H9 (cell line): ENCODE measurements around the gene NEURL3. TPM values are rescaled to one million over a fixed set of nuclear protein-coding genes. Genes with fewer than 3 reads are reported as not detected.

Experiments
- DNase-seq: peaks from one replicate; pipeline ENCODE4 v3.0.0-alpha.2; 2017
- H2AFZ ChIP-seq: one replicate; pipeline ENCODE4 v1.6.1; 2013; ENCODE audit warnings: mild to moderate bottlenecking, low read length, control low read depth, moderate library complexity
- H2AK5ac ChIP-seq: 2 replicates; pipeline ENCODE4 v1.6.1; 2013; ENCODE audit warnings: low read length, control low read depth, mixed read lengths; ENCODE audit not compliant: insufficient read length
- H2BK120ac ChIP-seq: one replicate; pipeline ENCODE4 v1.6.1; 2013; ENCODE audit warnings: low read depth, mild to moderate bottlenecking, low read length, control low read depth, inconsistent platforms; ENCODE audit not compliant: poor library complexity, severe bottlenecking
- H2BK12ac ChIP-seq: 2 replicates; pipeline ENCODE4 v1.6.1; 2013; ENCODE audit warnings: low read length, control low read depth, mixed read lengths, low read depth; ENCODE audit not compliant: insufficient read length
- H2BK15ac ChIP-seq: 2 replicates; pipeline ENCODE4 v1.6.1; 2013; ENCODE audit warnings: low read depth, low read length, control low read depth
- H2BK20ac ChIP-seq: one replicate; pipeline ENCODE4 v1.6.1; 2013; ENCODE audit warnings: low read depth, mild to moderate bottlenecking, low read length, control low read depth, inconsistent platforms; ENCODE audit not compliant: poor library complexity, severe bottlenecking
- H2BK5ac ChIP-seq: 2 replicates; pipeline ENCODE4 v1.6.1; 2013; ENCODE audit warnings: low read length, control low read depth, mixed read lengths; ENCODE audit not compliant: insufficient read length
- H3K14ac ChIP-seq: 2 replicates; pipeline ENCODE4 v1.6.1; 2013; ENCODE audit warnings: low read length, control low read depth; ENCODE audit not compliant: insufficient read depth
- H3K18ac ChIP-seq: 2 replicates; pipeline ENCODE4 v1.6.1; 2013; ENCODE audit warnings: low read depth, mild to moderate bottlenecking, mixed read lengths, low read length, control low read depth; ENCODE audit not compliant: insufficient read length
- H3K23ac ChIP-seq: 2 replicates; pipeline ENCODE4 v1.6.1; 2013; ENCODE audit warnings: low read length, control low read depth, mixed read lengths, low read depth; ENCODE audit not compliant: insufficient read length
- H3K23me2 ChIP-seq: 2 replicates; pipeline ENCODE4 v1.6.1; 2013; ENCODE audit warnings: low read depth, mild to moderate bottlenecking, mixed read lengths, low read length, control low read depth; ENCODE audit not compliant: insufficient read length, poor library complexity, severe bottlenecking
- H3K27ac ChIP-seq: 2 replicates; pipeline ENCODE4 v1.5.1; 2013; ENCODE audit warnings: low read length, control low read depth, mixed read lengths, low read depth; ENCODE audit not compliant: insufficient read length
- H3K27me3 ChIP-seq: 2 replicates; pipeline ENCODE4 v1.6.1; 2013; ENCODE audit warnings: low read length, control low read depth, inconsistent platforms; ENCODE audit not compliant: insufficient read depth
- H3K4ac ChIP-seq: 2 replicates; pipeline ENCODE4 v1.6.1; 2013; ENCODE audit warnings: low read depth, mild to moderate bottlenecking, control low read depth, inconsistent platforms, low read length, moderate library complexity
- H3K4me1 ChIP-seq: 2 replicates; pipeline ENCODE4 v1.6.1; 2013; ENCODE audit warnings: low read length, control low read depth, inconsistent platforms; ENCODE audit not compliant: insufficient read depth
- H3K4me2 ChIP-seq: 2 replicates; pipeline ENCODE4 v1.6.1; 2013; ENCODE audit warnings: low read length, control low read depth, mixed read lengths; ENCODE audit not compliant: insufficient read length, insufficient read depth
- H3K56ac ChIP-seq: 2 replicates; pipeline ENCODE4 v1.6.1; 2013; ENCODE audit warnings: low read depth, mild to moderate bottlenecking, mixed read lengths, low read length, control low read depth; ENCODE audit not compliant: insufficient read length
- H3K79me1 ChIP-seq: 2 replicates; pipeline ENCODE4 v1.6.1; 2013; ENCODE audit warnings: low read depth, mild to moderate bottlenecking, moderate library complexity, low read length, control low read depth, inconsistent platforms; ENCODE audit not compliant: insufficient read depth, poor library complexity, severe bottlenecking
- H3K79me2 ChIP-seq: 2 replicates; pipeline ENCODE4 v1.6.1; 2013; ENCODE audit warnings: low read length, control low read depth, inconsistent platforms; ENCODE audit not compliant: insufficient read depth
- H3K9ac ChIP-seq: 2 replicates; pipeline ENCODE4 v1.6.1; 2013; ENCODE audit warnings: low read length, control low read depth, mixed read lengths; ENCODE audit not compliant: insufficient read length; ENCODE audit errors: extremely low read depth
- H3K9me3 ChIP-seq: one replicate; pipeline ENCODE4 v1.6.1; 2013; ENCODE audit warnings: low read depth, low read length, inconsistent platforms; ENCODE audit not compliant: control insufficient read depth
- H3T11ph ChIP-seq: one replicate; pipeline ENCODE4 v1.6.1; 2013; ENCODE audit warnings: mild to moderate bottlenecking, low read length, control low read depth, inconsistent platforms
- H4K20me1 ChIP-seq: one replicate; pipeline ENCODE4 v1.6.1; 2013; ENCODE audit not compliant: control insufficient read depth, insufficient read length, insufficient read depth
- H4K5ac ChIP-seq: 2 replicates; pipeline ENCODE4 v1.6.1; 2013; ENCODE audit warnings: low read depth, mild to moderate bottlenecking, mixed read lengths, low read length, control low read depth; ENCODE audit not compliant: insufficient read length
- H4K8ac ChIP-seq: replicated peaks from 2 replicates; pipeline ENCODE4 v1.6.1; 2013; ENCODE audit warnings: low read length, control low read depth, mixed read lengths, low read depth; ENCODE audit not compliant: insufficient read length
- H4K91ac ChIP-seq: 2 replicates; pipeline ENCODE4 v1.6.1; 2013; ENCODE audit warnings: low read depth, mild to moderate bottlenecking, moderate library complexity, mixed read lengths, low read length, control low read depth; ENCODE audit not compliant: insufficient read length
- H3K27ac Mint-ChIP-seq, 3 experiments: 2 replicates in 2 of 3; 3 replicates in 1 of 3; pipeline ENCODE4 v1.8.0; 2020 to 2021; ENCODE audit warnings: mixed read lengths in 3 of 3, mild to moderate bottlenecking in 1 of 3, moderate library complexity in 1 of 3
- H3K27me3 Mint-ChIP-seq: 2 replicates; pipeline ENCODE4 v1.8.0; 2021; ENCODE audit warnings: low read depth, mild to moderate bottlenecking, moderate library complexity, mixed read lengths
- H3K36me3 Mint-ChIP-seq, 3 experiments: 2 replicates in 2 of 3; 3 replicates in 1 of 3; pipeline ENCODE4 v1.8.0; 2020 to 2021; ENCODE audit warnings: low read depth in 3 of 3, mixed read lengths in 3 of 3; ENCODE audit not compliant: insufficient read depth in 1 of 3
- H3K4me1 Mint-ChIP-seq, 2 experiments: 2 replicates each; pipeline ENCODE4 v1.8.0; 2020; ENCODE audit warnings: mixed read lengths in 2 of 2
- H3K4me3 Mint-ChIP-seq, 2 experiments: 2 replicates in 1 of 2; 3 replicates in 1 of 2; pipeline ENCODE4 v1.8.0; 2020 to 2021; ENCODE audit warnings: mild to moderate bottlenecking in 2 of 2, mixed read lengths in 2 of 2, moderate library complexity in 1 of 2
- H3K9me3 Mint-ChIP-seq, 2 experiments: 2 replicates in 1 of 2; 3 replicates in 1 of 2; pipeline ENCODE4 v1.8.0; 2020; ENCODE audit warnings: mild to moderate bottlenecking in 2 of 2, mixed read lengths in 2 of 2, moderate library complexity in 1 of 2
- CTCF ChIP-seq: fragments of 200-600 bp; sonication (generic); conservative IDR thresholded peaks from 3 replicates; pipeline ENCODE4 v1.8.0; 2021; ENCODE audit warnings: antibody characterized with exemption, mild to moderate bottlenecking
- WGBS: extraction: QIAGEN DNeasy Blood & Tissue Kit; methylation state at CpG from one replicate; pipeline ENCODE4 v1.1.7; 2013; ENCODE audit warnings: missing lambda C conversion rate, low lambda C conversion rate, mixed read lengths; ENCODE audit not compliant: insufficient read length; ENCODE audit errors: extremely low coverage; 5-methylcytosine and 5-hydroxymethylcytosine counted together
- total RNA-seq: library from RNA; stranded (reverse); gene quantifications from 2 replicates; pipeline ENCODE4 v1.2.1, GENCODE V29; 2021

Gene NEURL3
- total RNA-seq, 1 experiment from 2014 or later: not detected

DNA sequence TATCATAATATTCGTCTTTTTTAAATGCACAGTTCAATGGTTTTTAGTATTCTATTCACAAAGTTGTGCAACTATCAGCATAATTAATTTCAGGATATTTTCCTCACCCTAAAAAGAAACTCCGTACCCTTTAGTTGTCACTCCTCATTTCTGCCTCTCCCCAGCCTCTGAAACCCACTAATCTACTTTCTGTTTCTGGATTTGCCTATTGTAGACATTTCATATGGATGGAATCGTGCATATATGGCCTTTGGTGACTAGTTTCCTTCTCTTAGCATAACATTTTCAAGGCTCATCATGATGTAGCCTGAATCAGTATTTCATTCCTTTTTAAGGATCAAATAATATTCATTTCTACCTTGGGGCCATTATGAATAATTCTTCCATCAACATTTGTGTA lies 18.5 kb downstream of the NEURL3 start:
- Mint-ChIP-seq H3K36me3 (no peaks in the 10 kb centered on the region), H3K27me3 (peaks cover 4% of the 10 kb centered on the region), H3K27ac (no peak overlapping the region), H3K4me3 (0 out of 5 replicates have a peak overlapping the region, but pooled peaks of 1 of the 2 experiments have one; percentile 58), H3K4me1 (peaks cover 17 to 19% of the 10 kb centered on the region in 2 experiments), H3K9me3 (no peaks in the 10 kb centered on the region)
- H4K8ac ChIP-seq: no peak overlapping the region
- H3K79me1 ChIP-seq: no peaks in the 10 kb centered on the region
- no peak overlapping the region for H3K27ac ChIP-seq
- H3K79me2 ChIP-seq: no peaks in the 10 kb centered on the region
- no peak overlapping the region for H3K4me2 ChIP-seq
- TF ChIP-seq CTCF: no peak
- no CpG with 5 or more reads among the region's 3 CpGs for WGBS
- no peak for DNase-seq
- no peaks in the 10 kb centered on the region for H3K23me2 ChIP-seq
- H3K18ac ChIP-seq: no peak overlapping the region
- H2BK5ac ChIP-seq: no peak overlapping the region
- H3T11ph ChIP-seq: no peak overlapping the region
- no peak overlapping the region for H2AFZ ChIP-seq
- H3K14ac ChIP-seq: no peak overlapping the region
- H4K5ac ChIP-seq: no peak overlapping the region
- H2BK20ac ChIP-seq: no peak overlapping the region
- no peaks in the 10 kb centered on the region; the same call in 1 of the 2 replicates for H3K27me3 ChIP-seq
- no peak overlapping the region for H3K23ac ChIP-seq
- H3K4me1 ChIP-seq: no peaks in the 10 kb centered on the region
- H2BK120ac ChIP-seq: no peak overlapping the region
- H3K9ac ChIP-seq: no peak overlapping the region
- H2BK12ac ChIP-seq: no peak overlapping the region
- H3K9me3 ChIP-seq: no peaks in the 10 kb centered on the region
- no peaks in the 10 kb centered on the region for H4K20me1 ChIP-seq
- H3K4ac ChIP-seq: no peak overlapping the region
- H2BK15ac ChIP-seq: no peak overlapping the region
- no peak overlapping the region for H4K91ac ChIP-seq
- no peak overlapping the region for H3K56ac ChIP-seq
- H2AK5ac ChIP-seq: no peak overlapping the region
